ENCODE results near the gene GPD1.

DNA sequence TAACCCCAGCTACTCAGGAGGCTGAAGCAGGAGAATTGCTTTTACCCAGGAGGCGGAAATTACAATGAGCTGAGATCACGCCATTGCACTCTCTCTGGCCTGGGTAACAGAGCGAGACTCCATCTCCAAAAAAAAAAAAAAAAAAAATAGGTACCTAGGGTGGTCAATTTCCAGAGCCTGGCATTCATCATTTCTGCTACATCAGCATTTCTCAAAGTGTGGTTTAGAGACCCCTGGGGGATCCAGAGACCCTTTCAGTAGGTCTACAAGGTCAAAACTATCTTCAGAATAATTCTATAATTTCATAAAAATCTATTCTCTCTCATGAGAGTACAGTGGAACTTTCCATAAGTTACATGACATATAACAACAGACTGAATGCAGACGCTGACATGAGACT, 43.5 kb downstream of the GPD1 start:
- TF ChIP-seq EZH2 (IDR thresholded peaks at IDR 0.05; ENCODE audit: insufficient read depth, poor library complexity, severe bottlenecking), result no peak
- TF ChIP-seq EZH2phosphoT487 (IDR thresholded peaks at IDR 0.05; ENCODE audit: insufficient read depth, low read depth), result no peak
